Raji (cell line): Measurements from ENCODE around the gene ARHGEF19.

Source experiments
- POLR2A ChIP-seq: IDR thresholded peaks from 2 replicates; pipeline ENCODE4 v1.6.1; 2011; ENCODE audit warnings: low read depth, low read length, control low read depth; ENCODE audit not compliant: insufficient read depth

The ARHGEF19 gene

DNA sequence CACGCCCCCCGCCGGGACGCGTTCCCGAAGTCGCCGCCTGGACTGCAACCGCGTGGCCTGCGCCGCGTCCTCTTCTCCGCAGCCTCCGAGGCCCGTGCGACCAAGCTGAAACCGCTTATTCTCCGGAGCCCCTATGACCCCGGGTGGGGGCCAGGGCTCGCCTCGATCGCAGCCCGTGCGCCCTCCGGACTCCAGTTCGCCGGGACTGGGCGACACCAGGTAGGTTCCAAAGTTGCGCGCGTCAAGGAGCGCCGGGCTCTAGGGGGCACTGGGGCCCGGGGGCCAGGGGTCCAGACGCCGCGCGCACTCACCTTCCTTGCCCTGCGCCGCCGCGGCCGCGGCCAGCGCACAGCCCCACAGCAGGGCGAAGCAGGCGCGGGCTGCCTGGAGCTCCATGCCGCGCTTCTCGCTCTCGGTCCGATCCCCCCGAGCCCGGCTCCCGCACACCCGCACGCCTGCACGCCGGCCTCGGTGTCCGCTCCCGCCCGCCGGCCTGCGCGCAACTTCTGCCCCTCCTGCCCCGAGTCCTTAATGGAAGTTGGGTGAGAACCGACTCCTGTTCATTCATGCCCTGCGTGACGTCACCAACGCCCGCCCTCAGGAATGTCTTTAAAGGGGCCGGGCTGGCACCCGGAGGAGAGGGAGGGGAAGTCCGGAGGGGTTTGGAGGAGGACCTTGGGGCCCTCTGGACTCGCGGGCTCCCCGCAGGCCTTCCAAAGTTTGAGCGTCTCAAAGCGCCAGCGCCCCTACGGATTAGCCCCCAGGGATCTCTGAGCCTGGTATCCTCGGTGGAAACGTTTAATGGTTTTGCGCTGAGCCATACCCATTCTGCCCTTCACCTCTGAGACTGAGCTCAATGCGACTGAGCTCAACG lies 56.7 kb downstream of the ARHGEF19 start, which contains the start of gene EPHA2:
Gene EPHA2 (minus strand): TSS at position 533 of the 874 bp plus-strand sequence. CDS start 137 bp downstream, at position 396.
- TF ChIP-seq POLR2A = no peak

DNA sequence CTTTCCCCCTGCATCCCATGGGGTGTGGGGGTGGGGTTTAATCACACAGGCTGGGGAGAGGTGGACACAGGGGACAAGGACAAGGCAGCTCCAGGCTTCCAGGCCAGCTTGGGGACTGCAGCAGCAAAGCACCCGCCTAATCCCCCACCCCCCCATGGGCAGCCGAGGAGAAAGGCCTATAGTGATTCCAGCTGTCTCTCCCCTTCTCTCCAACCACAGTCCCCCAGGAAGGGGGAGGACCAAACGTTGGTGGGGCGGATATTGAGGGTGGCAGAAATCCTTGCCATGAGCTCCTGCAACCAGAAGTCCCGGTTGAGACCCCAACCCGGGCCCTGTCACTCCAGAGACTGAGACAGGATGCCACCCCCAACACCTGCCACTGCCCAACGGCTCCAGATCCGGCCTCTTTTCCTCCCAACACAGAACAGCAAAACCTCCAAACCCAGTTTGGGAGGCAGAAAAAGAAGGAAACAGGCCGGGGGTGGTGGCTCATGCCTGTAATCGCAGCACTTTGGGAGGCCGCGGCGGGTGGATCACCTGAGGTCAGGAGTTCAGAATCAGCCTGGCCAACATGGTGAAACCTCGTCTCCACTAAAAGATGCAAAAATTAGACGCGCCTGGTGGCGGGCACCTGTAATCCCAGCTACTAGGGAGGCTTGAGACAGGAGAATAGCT lies 58.3 kb downstream of the ARHGEF19 start:
- TF ChIP-seq POLR2A = no peak

DNA sequence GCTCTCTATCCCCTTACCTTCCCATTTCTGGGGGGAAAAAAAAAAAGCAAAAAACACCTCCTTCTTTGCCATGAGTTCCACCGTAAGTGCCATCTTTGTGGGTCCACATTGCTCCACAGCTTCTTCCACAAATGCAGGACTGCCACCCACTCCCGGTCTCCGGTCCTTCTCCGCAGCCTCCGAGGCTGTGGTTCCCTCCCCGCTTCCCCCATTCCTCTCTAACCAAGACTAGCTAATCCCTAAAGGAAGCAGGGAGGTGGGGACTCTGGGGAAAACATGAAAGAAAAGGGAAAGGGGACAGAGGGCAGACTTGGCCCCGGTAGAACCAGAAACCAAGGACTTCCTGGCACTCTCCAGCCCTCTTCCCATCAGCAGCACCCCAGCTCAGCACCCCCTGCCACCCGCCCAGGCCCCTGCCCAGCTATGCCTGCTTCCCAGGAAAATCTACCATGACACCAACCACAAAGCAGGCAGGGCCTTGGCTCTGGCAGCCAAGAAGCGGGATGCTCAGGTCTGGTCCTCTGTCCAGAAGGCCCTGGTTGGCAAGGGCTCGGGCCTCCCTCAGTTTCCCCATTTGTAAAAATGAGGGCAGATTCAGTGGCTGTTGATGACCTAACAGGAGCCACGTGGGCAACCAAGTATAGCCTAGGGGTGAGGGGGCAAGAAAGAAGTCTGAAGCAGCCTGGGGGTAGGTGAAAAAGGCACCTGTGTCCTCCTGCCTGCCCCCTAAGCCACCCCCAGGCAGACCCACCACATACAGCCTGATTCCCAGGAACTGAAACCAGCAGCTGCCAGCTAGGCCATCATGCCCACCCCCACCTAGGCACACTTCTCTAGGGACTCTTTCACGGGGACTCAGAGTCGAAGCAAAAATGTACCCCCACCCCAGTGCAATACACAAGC lies 59.1 kb downstream of the ARHGEF19 start:
- TF ChIP-seq POLR2A = no peak

DNA sequence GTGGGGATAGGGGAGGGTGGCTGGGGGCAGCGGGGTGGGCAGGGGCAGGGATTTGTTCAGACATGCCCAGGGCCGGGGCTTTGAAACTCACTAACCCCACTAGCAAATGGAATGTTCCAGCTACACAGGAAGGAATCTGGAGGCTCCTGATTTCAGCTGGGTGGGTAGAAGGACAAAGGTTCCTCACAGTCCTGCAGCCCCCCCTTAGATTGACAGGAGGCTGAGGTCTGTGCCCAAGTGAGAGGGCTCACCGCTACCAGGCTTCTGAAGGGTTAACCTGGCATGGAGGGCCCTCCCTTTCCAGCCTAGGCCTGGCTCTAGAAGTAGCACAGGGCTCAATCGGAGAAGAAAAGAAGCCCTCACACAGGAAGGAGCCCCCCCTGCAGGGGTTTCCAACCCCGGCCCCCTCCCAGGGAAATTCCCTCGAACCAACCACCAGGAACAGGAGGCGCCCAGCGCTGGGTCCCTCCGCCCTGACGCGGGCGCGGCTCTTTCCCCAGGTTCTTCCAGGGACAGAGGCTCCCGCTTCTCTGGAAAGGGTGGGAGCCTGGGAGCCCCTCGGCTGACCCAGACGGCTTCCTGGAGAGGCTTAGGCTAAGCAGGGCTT lies 59.9 kb downstream of the ARHGEF19 start:
- no peak for TF ChIP-seq POLR2A

DNA sequence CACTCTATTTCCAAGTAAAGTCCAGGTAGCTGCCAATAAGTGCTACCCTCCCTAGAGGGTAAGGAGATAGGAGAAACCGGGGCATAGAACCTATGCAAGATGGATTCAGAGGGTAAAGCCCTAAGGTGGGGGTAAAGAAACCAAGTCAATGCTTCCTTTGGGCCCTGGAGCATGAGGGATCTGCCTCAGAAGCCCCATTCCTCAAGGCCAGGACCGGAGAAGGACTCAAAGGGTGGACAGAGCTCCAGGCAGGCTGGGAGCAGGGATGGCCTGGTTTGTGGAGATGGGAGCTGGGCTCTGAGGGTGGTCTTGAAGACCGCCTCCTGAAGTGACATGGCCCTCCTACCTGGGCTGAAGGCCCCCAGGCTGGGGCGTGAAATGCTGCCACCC lies 60.5 kb downstream of the ARHGEF19 start:
- no peak for TF ChIP-seq POLR2A

DNA sequence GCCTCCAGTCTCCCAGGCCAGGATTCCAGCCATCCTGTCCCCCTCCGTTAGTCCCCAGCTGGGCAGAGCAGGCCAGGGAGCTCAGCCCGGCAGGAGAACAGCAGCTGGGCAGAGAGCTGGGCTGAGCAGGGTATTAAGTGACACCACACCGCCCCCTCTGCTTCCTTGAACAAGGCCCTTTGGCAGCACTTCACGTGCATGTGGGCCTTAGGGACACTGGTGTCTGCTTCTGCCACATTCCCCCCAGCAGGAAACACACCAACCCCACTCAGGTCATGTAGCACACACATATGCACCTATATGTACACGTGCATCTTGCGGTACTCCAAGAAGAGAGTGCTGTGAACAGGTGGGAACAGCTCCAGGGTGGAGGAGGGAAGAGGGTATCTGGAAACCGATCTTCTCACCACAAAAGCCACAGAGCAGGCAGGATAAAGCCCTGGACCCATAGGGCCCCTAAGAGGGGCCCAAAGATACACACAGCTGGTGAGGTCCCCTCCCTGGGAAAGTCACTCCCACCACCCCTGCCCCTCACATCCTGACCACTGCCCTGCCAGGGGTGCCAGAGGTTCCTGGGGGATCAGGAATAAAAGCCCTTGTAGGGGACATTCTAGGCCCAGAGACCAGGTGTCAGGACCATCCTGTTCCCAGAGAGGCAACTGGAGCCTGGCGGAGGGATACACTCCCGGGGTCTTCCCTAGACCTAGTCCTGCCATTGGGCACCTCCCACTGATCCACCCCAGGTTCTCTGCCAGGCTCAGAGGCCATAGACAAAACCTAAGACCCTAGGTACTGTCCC lies 61.1 kb downstream of the ARHGEF19 start:
- no peak for TF ChIP-seq POLR2A

DNA sequence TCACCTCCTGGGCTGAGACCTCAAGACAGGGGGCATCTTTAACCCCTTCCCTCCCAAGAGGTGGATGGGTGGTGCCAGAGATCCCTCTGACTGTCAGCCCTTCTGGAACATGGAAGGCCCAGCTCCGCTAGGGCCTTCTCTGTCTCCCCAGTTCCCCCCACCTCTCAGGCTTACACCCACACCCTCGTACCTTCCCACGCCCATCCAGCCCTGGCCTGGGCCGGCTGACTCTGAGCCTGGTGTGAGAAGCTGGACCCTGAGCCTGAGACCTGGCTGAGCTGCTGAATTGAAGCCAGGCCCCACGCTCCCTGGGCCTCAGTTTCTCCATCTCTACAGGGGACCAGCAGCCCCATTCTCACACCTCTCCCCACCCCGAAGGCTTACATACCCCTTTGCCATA lies 61.9 kb downstream of the ARHGEF19 start:
- TF ChIP-seq POLR2A = no peak

DNA sequence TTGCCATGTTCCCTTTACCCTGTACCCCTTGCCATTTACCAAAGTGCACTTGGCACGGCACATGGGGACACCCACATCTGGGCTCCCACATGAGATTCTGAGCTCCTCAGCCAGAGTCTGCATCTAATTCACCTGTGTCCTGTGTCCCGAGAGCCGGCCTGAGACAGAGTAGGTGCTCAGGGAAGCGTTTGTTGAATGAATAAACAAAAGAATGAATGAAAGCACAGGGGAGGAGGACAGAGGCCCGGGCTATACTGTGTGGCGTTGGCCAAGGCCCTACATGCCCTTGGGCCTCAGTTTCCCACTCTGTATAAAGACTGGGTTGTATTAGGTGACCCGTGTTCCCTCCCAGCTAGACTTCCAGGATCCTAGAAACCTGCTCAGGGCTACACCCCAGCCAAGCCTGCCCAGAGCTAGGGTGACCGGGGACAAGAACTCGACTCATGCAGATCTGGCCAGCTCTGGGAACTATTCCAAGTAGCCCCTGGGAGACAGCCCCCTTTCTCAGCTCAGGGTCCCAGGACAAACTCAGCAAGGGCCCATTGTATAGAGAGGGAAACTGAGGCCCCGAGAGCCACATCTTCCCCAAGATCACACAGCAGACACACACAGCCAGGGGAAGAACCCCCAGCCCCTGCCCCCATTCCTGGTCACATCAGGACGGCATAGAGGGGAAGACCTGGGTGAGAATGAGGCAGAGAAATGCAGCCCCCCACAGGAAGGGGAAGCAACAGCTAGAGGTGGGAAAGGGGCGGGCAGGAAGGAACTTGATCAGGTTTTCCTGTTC lies 62.6 kb downstream of the ARHGEF19 start:
- no peak for TF ChIP-seq POLR2A

DNA sequence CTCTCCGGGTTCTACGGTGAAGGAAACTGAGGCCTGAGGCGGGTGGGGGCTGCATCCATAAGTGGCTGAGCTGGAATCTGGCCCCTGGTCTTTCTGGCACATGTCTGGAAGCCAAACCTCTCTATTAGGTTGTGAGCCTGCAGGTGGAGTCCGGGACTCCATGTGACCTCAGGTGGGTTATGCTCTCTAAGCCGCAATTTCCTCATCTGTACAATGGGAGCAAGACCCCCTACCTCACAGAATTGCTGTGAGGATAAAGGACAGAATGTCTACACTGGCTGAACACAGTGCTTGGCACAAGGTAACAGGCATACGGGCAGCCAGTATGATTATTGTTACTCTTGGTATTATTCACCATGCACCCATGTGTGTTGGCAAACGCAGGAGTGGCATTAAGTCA lies 63.3 kb downstream of the ARHGEF19 start:
- TF ChIP-seq POLR2A = no peak

DNA sequence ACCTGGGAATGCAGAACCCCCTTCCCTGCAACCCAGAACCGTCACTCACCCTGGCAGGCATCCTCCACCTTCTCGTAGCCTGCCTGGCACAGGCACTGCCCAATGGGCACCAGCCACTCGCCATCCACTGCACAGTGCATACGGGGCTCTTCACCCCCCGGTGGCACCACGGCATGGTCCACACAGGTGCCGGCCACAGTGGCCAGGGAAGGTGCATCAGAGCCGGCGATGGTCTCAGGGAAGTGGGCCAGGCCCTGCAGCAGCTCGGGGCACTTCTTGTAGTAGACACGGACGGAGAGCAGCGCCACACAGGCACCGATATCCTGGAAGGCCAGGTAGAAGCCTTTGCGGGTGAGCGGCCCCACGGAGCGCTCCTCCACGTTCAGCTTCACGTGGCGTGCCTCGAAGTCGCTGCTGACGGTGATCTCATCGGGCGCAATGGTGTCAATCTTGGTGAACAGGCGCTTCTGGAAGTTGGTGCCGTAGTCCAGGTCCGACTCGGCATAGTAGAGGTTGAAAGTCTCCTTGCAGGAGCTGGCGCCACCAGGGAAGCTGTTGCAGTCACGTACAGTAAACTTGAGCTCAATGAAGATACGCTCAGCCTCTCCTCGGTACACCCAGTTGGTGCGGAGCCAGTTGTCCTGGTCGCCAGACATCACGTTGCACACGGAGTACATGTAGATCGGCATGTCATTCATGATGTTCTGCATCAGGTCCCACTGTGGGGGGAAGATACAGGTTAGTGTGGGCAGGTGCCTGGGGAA lies 63.9 kb downstream of the ARHGEF19 start:
- no peak for TF ChIP-seq POLR2A
